IMR-90 (cell line): ENCODE measurements around the gene RBMS3. TPM values are rescaled to one million over a fixed set of nuclear protein-coding genes. Genes with fewer than 3 reads are reported as not detected.

Experiments
- ATAC-seq: fragments of 200-7000 bp; cut with Tn5 transposase; 2 replicates; pipeline ENCODE4 v1.9.1; 2020; ENCODE audit warnings: low read depth, mild to moderate bottlenecking, moderate library complexity
- BruUV-seq: library from RNA; stranded (reverse); fragments of 400-500 nt; replicated peaks from 2 replicates; lab custom pipeline; 2021; lab: Mats Ljungman, UMichigan
- CTCF ChIA-PET: fragments of 300-600 bp; formaldehyde crosslinking; extraction: SDS; loops from one replicate; lab custom pipeline; 2021; ENCODE audit warnings: antibody characterized with exemption; lab: Yijun Ruan, JAX
- POLR2A ChIA-PET: fragments of 300-600 bp; sonication (Branson Sonifier 250); formaldehyde crosslinking; loops from one replicate; lab custom pipeline; 2022; ENCODE audit warnings: antibody characterized with exemption; ENCODE audit not compliant: unreplicated experiment; lab: Charles Lee
- DNase-seq: peaks from one replicate; pipeline ENCODE4 v3.0.0; 2013
- H2AFZ ChIP-seq: replicated peaks from 2 replicates; pipeline ENCODE3; 2013; ENCODE audit warnings: low read length, mild to moderate bottlenecking; ENCODE audit not compliant: poor library complexity
- H2AK5ac ChIP-seq: 2 replicates; pipeline ENCODE4 v1.6.1; 2013; ENCODE audit warnings: low read depth, low read length, inconsistent platforms
- H2AK9ac ChIP-seq: replicated peaks from 2 replicates; pipeline ENCODE3; 2013; ENCODE audit warnings: mild to moderate bottlenecking, low read depth, low read length, moderate library complexity; ENCODE audit not compliant: poor library complexity
- H2BK120ac ChIP-seq: 2 replicates; pipeline ENCODE4 v1.6.1; 2013; ENCODE audit warnings: low read depth, low read length, inconsistent platforms
- H2BK15ac ChIP-seq: 3 replicates; pipeline ENCODE4 v1.6.1; 2013; ENCODE audit warnings: low read depth, low read length, inconsistent platforms
- H2BK20ac ChIP-seq: 2 replicates; pipeline ENCODE4 v1.6.1; 2013; ENCODE audit warnings: low read depth, mild to moderate bottlenecking, inconsistent platforms, low read length, moderate library complexity
- H2BK5ac ChIP-seq: 2 replicates; pipeline ENCODE4 v1.6.1; 2013; ENCODE audit warnings: mild to moderate bottlenecking, low read depth, low read length, inconsistent platforms; ENCODE audit not compliant: poor library complexity, severe bottlenecking
- H3K14ac ChIP-seq: replicated peaks from 2 replicates; pipeline ENCODE4 v1.6.1; 2013; ENCODE audit warnings: low read depth, low read length, inconsistent platforms
- H3K18ac ChIP-seq: 2 replicates; pipeline ENCODE4 v1.6.1; 2013; ENCODE audit warnings: low read depth, low read length, control low read depth
- H3K23ac ChIP-seq: 2 replicates; pipeline ENCODE4 v1.6.1; 2013; ENCODE audit warnings: low read depth, low read length, inconsistent platforms
- H3K27ac ChIP-seq: 2 replicates; pipeline ENCODE4 v1.5.1; 2013; ENCODE audit warnings: mild to moderate bottlenecking, control low read depth, low read length; ENCODE audit not compliant: insufficient read depth
- H3K27me3 ChIP-seq: 2 replicates; pipeline ENCODE4 v1.6.1; 2013; ENCODE audit warnings: low read length; ENCODE audit not compliant: control insufficient read depth, insufficient read depth
- H3K36me3 ChIP-seq: 2 replicates; pipeline ENCODE4 v1.6.1; 2013; ENCODE audit warnings: low read length, mixed read lengths; ENCODE audit not compliant: control insufficient read depth, insufficient read depth
- H3K4ac ChIP-seq: 2 replicates; pipeline ENCODE4 v1.6.1; 2013; ENCODE audit warnings: low read depth, low read length, inconsistent platforms
- H3K4me1 ChIP-seq: 2 replicates; pipeline ENCODE4 v1.6.1; 2013; ENCODE audit warnings: low read length, mixed read lengths; ENCODE audit not compliant: control insufficient read depth, insufficient read depth
- H3K4me2 ChIP-seq: 2 replicates; pipeline ENCODE4 v1.6.1; 2013; ENCODE audit warnings: low read depth, mild to moderate bottlenecking, control low read depth, low read length, moderate library complexity
- H3K4me3 ChIP-seq: 2 replicates; pipeline ENCODE4 v1.5.1; 2013; ENCODE audit warnings: low read depth, mild to moderate bottlenecking, control low read depth, low read length, moderate library complexity; ENCODE audit not compliant: insufficient read depth
- H3K56ac ChIP-seq: 2 replicates; pipeline ENCODE4 v1.6.1; 2013; ENCODE audit warnings: low read length, inconsistent platforms; ENCODE audit not compliant: insufficient read depth; ENCODE audit errors: extremely low read depth
- H3K79me1 ChIP-seq, 2 experiments: 2 replicates each; pipeline ENCODE4 v1.6.1; 2013; ENCODE audit warnings: low read length in 2 of 2, inconsistent platforms in 1 of 2, low read depth in 1 of 2
- H3K9ac ChIP-seq: 2 replicates; pipeline ENCODE4 v1.6.1; 2013; ENCODE audit warnings: low read depth, low read length, control low read depth
- H3K9me1 ChIP-seq: 2 replicates; pipeline ENCODE4 v1.6.1; 2013; ENCODE audit warnings: low read length, inconsistent platforms; ENCODE audit not compliant: insufficient read depth
- H3K9me3 ChIP-seq: 2 replicates; pipeline ENCODE4 v1.6.1; 2013; ENCODE audit warnings: low read length; ENCODE audit not compliant: control insufficient read depth, insufficient read depth
- H4K20me1 ChIP-seq: 2 replicates; pipeline ENCODE4 v1.6.1; 2013; ENCODE audit warnings: low read length, inconsistent platforms; ENCODE audit not compliant: insufficient read depth
- H4K5ac ChIP-seq: 2 replicates; pipeline ENCODE4 v1.6.1; 2013; ENCODE audit warnings: mild to moderate bottlenecking, low read depth, low read length, control low read depth
- H4K8ac ChIP-seq, 2 experiments: 2 replicates each; pipeline ENCODE4 v1.6.1; 2013; ENCODE audit warnings: low read depth in 2 of 2, low read length in 2 of 2, control low read depth in 1 of 2, inconsistent platforms in 1 of 2
- H4K91ac ChIP-seq: 2 replicates; pipeline ENCODE4 v1.6.1; 2013; ENCODE audit warnings: low read depth, low read length, inconsistent platforms; ENCODE audit not compliant: insufficient read depth
- MAFK ChIP-seq: IDR thresholded peaks from 2 replicates; pipeline ENCODE4 v1.6.1; 2012; ENCODE audit warnings: low read depth, low read length, improper control_type of control experiment
- POLR2A ChIP-seq: IDR thresholded peaks from 2 replicates; pipeline ENCODE4 v1.6.1; 2012; ENCODE audit warnings: mild to moderate bottlenecking, low read depth, low read length
- WGBS, 2 experiments: methylation state at CpG; one replicate each; pipeline versions ENCODE4 v1.1.5 to v1.1.7; 2013; ENCODE audit warnings: missing lambda C conversion rate in 2 of 2; ENCODE audit not compliant: insufficient read length in 1 of 2; ENCODE audit errors: extremely low coverage in 2 of 2; 5-methylcytosine and 5-hydroxymethylcytosine counted together
- dilution Hi-C: fragments of 300-500 bp; cut with HindIII; formaldehyde crosslinking; loops from one replicate; pipeline ENCODE4 v1.14.3; 2018; ENCODE audit warnings: low sequenced_read_pairs; ENCODE audit not compliant: unreplicated experiment
- in situ Hi-C: fragments of 300-500 bp; cut with MboI; formaldehyde crosslinking; loops from 3 replicates; pipeline ENCODE4 v1.14.3; 2019; ENCODE audit warnings: low sequenced_read_pairs, inconsistent platforms, mixed read lengths
- intact Hi-C: fragments of 100-400 bp; cut with micrococcal nuclease; formaldehyde crosslinking; loops from 2 replicates; pipeline ENCODE4 v1.10.0; 2022
- polyA plus RNA-seq, 3 experiments: library from polyadenylated mRNA; depleted of rRNA; stranded (reverse); fragments of >200 nt; gene quantifications; 2 replicates each; pipeline ENCODE4 v1.2.3, GENCODE V29; 2012; ENCODE audit warnings: low replicate concordance in 1 of 3
- total RNA-seq: library from RNA; depleted of rRNA; stranded (reverse); fragments of >200 nt; gene quantifications from 2 replicates; pipeline ENCODE4 v1.2.3, GENCODE V29; 2012

The RBMS3 gene
- total and polyA plus RNA-seq, 2 of the 4 experiments (the other 2 are of a cell fraction), result 15.2 to 127 TPM

GRCh38 chr3:30020380-30020779 lies 739.5 kb downstream of the RBMS3 start:
- Histone ChIP-seq H4K5ac (no peak overlapping the region), H2AFZ (no peak overlapping the region), H3K4ac (no peak overlapping the region), H2AK9ac (no peak overlapping the region), H2BK5ac (no peak overlapping the region), H3K56ac (no peak overlapping the region), H4K20me1 (no peaks in the 10 kb centered on the region), H3K4me1 (no peaks in the 10 kb centered on the region), H3K23ac (no peak overlapping the region), H3K18ac (no peak overlapping the region), H3K27me3 (no peaks in the 10 kb centered on the region; the same call in 1 of the 2 replicates), H2AK5ac (no peak overlapping the region), H3K4me3 (no peak overlapping the region), H2BK15ac (no peak overlapping the region), H2BK120ac (no peak overlapping the region), H3K79me1 (no peaks in the 10 kb centered on the region), H3K14ac (no peak overlapping the region), H3K9me3 (no peaks in the 10 kb centered on the region), H2BK20ac (no peak overlapping the region), H3K9ac (no peak overlapping the region), H3K27ac (no peak overlapping the region), H3K9me1 (no peaks in the 10 kb centered on the region), H4K91ac (no peak overlapping the region), H3K36me3 (no peaks in the 10 kb centered on the region), H4K8ac (no peak overlapping the region), H3K4me2 (no peak overlapping the region)
- dilution Hi-C loops, result no loop called here
- WGBS, 2 experiments, result no CpG with 5 or more reads among the region's 1 CpG
- DNase-seq, result no peak
- TF ChIP-seq POLR2A (no peak), MAFK (no peak)
- ChIA-PET CTCF (no interaction called here), POLR2A (no interaction called here)
- in situ Hi-C loops, result no loop called here
- BruUV-seq, result no TSS peak
- intact Hi-C loops, result no loop called here
- no peak for ATAC-seq
